KMS-11 (cell line): Measurements from ENCODE around the gene ICAM4.
"Not testable (repeated sequence)": the region's sequence is repeated elsewhere in the genome, so short reads cannot be mapped to it uniquely, and the experiment has no call there.

Experiments used
- H2AFZ ChIP-seq: fragments of 200-600 bp; sonication (generic); 2 replicates; pipeline ENCODE4 v1.6.1; 2016; ENCODE audit warnings: antibody characterized with exemption, mixed run types, low read depth
- H3K27ac ChIP-seq: fragments of 200-600 bp; sonication (generic); 2 replicates; pipeline ENCODE4 v1.6.1; 2016; ENCODE audit warnings: mild to moderate bottlenecking, mixed run types
- H3K27me3 ChIP-seq: fragments of 200-600 bp; sonication (generic); 2 replicates; pipeline ENCODE4 v1.6.1; 2017; ENCODE audit warnings: mild to moderate bottlenecking, low read depth, mixed run types, moderate library complexity; ENCODE audit not compliant: insufficient read depth
- H3K36me3 ChIP-seq: fragments of 200-600 bp; sonication (generic); 2 replicates; pipeline ENCODE4 v1.6.1; 2017; ENCODE audit warnings: mild to moderate bottlenecking, mixed run types; ENCODE audit not compliant: insufficient read depth
- H3K4me1 ChIP-seq: fragments of 200-600 bp; sonication (generic); 2 replicates; pipeline ENCODE4 v1.6.1; 2016; ENCODE audit warnings: mild to moderate bottlenecking, low read depth, mixed run types; ENCODE audit not compliant: poor library complexity, severe bottlenecking
- H3K4me2 ChIP-seq: fragments of 200-600 bp; sonication (generic); 2 replicates; pipeline ENCODE4 v1.7.0; 2016; ENCODE audit warnings: mild to moderate bottlenecking, mixed run types
- H3K4me3 ChIP-seq: fragments of 200-600 bp; sonication (generic); IDR thresholded peaks from 2 replicates; pipeline ENCODE4 v1.6.1; 2017; ENCODE audit warnings: low read depth, low read length, mixed read lengths; ENCODE audit not compliant: insufficient read depth
- H3K79me2 ChIP-seq: fragments of 200-600 bp; sonication (generic); 2 replicates; pipeline ENCODE4 v1.6.1; 2016; ENCODE audit warnings: low read depth, mixed run types; ENCODE audit not compliant: insufficient read depth
- H3K9ac ChIP-seq: fragments of 200-600 bp; sonication (generic); 2 replicates; pipeline ENCODE4 v1.6.1; 2016; ENCODE audit warnings: mild to moderate bottlenecking, mixed run types
- H4K20me1 ChIP-seq: fragments of 200-600 bp; sonication (generic); 2 replicates; pipeline ENCODE4 v1.6.1; 2016; ENCODE audit warnings: mild to moderate bottlenecking, mixed run types; ENCODE audit not compliant: insufficient read depth
- CTCF ChIP-seq: fragments of 200-600 bp; sonication (generic); conservative IDR thresholded peaks from 2 replicates; pipeline ENCODE4 v1.6.1; 2017; ENCODE audit warnings: low read depth, mild to moderate bottlenecking, antibody characterized with exemption, low read length, moderate library complexity, mixed read lengths

ICAM4 gene

DNA sequence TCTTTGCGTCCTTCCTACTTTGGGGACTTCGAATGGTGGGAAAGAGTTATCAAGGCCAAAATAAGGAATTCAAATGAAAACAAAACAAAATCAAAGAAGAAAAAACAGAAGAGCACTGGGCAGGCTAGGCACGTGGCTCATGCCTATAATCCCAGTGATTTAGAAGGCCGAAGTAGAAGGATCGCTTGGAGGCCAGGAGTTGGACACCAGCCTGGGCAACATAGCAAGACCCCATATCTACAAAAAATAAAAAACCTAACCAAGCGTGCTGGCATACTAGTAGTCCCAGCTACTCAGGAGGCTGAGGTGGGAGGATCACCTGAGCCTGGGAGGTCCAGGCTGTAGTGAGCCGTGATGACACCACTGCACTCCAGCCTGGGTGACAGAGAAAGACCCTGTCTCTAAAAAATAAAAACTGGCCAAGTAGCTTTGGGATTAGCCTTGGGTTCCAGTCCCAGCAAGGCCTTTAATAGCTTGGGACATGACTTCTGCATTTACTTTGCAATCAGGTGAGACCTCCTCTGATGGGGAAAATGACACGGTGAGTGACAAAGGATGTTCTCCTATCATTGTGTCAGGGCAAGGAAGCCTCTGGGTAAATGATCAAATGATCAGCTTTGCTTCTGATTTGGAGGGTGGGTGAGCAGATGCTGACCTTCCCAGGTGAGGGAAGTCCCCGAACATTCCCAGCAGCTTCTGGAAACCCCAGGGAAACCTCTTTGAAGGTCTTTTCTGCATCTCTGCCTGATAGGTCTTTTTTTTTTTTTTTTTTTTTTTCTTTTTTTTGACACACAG lies 8.8 kb upstream of the ICAM4 start:
- TF ChIP-seq CTCF = no peak
- Histone ChIP-seq H3K27me3 (no peaks in the 10 kb centered on the region), H3K4me1 (peaks cover 4% of the 10 kb centered on the region), H4K20me1 (no peaks in the 10 kb centered on the region), H3K9ac (no peak overlapping the region), H3K27ac (no peak overlapping the region), H3K4me3 (no peak overlapping the region), H3K36me3 (no peaks in the 10 kb centered on the region), H3K4me2 (no peak overlapping the region), H2AFZ (no peak overlapping the region), H3K79me2 (no peaks in the 10 kb centered on the region; the same call in 1 of the 2 replicates)

DNA sequence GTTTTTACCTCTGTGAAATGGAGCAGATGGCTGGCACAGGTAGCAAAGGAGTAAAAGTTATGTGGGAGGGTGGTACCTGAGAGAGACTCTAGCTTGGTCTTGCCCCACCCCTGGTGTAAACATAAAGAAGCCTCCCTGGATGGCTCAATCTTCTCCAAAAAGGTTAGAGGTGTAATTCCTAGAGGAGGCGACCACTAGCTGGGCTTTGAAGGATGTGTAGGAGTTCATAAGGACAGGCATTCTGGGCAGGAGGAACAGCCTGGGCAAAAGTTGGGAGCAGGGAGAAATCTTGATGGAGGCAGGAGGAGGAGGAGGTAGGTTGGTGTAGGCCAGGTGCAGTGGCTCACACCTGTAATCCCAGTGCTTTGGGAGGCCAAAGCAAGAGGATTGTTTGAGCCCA lies 7.8 kb upstream of the ICAM4 start:
- H3K9ac ChIP-seq = no peak overlapping the region
- H2AFZ ChIP-seq = no peak overlapping the region
- H3K4me1 ChIP-seq = peaks cover 4% of the 10 kb centered on the region

DNA sequence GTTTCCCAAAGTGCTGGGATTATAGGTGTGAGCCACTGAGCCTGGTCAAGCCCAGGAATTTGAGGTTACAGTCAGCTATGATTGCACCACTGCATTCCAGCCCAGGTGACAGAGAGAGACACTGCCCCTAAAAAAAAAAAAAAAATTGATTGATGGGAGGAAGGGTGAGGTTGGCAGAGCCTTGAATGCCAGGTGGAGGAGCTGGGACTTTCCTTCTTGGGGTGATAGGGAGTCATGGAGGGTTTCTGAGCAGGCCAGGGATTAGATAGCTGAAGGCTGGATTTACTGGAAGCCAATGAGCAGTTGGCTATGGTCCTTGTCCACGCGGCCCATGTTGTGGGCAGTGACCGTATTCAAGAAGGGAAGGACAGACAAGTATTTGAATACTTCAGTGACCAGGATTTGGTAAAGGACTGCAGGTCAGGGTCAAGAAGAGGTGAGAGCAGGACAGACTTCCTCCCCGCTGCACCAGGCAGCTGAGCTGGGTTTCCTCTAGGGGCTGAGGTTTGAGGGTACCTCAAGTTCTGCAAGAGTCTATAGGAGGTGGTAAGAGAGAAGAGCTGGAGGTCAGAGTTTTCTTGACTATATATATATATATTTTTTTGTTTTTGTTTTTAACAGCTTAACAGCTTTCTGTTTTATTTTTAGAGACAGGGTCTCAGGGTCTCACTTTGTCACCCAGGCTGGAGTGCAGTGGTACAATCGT lies 6.9 kb upstream of the ICAM4 start:
- no peak for TF ChIP-seq CTCF
- no peak overlapping the region for H2AFZ ChIP-seq
- H3K79me2 ChIP-seq = no peaks in the 10 kb centered on the region
- no peak overlapping the region for H3K27ac ChIP-seq
- H3K27me3 ChIP-seq = no peaks in the 10 kb centered on the region
- no peak overlapping the region for H3K9ac ChIP-seq
- H3K4me3 ChIP-seq = no peak overlapping the region
- H3K4me1 ChIP-seq = no peaks in the 10 kb centered on the region
- no peaks in the 10 kb centered on the region for H3K36me3 ChIP-seq
- no peak overlapping the region for H3K4me2 ChIP-seq
- no peaks in the 10 kb centered on the region for H4K20me1 ChIP-seq

More for the DNA sequence above, 7.8 kb upstream of the ICAM4 start:
- Histone ChIP-seq H3K79me2 (no peaks in the 10 kb centered on the region), H3K4me2 (no peak overlapping the region), H4K20me1 (no peaks in the 10 kb centered on the region), H3K27ac (no peak overlapping the region), H3K27me3 (no peaks in the 10 kb centered on the region), H3K4me3 (no peak overlapping the region), H3K36me3 (no peaks in the 10 kb centered on the region)
- no peak for TF ChIP-seq CTCF

- not testable (repeated sequence) for H3K4me1 ChIP-seq, H4K20me1 ChIP-seq, H3K9ac ChIP-seq, H3K27ac ChIP-seq, H3K36me3 ChIP-seq, H3K4me3 ChIP-seq, H3K4me2 ChIP-seq, H2AFZ ChIP-seq, H3K27me3 ChIP-seq, H3K79me2 ChIP-seq
Observed at GRCh38 chr19:10282043-10282442, 4.7 kb upstream of the ICAM4 start.
